Cerebellar cortex (tissue), 1 donor: ENCODE results near the gene SPAST.
"Not testable (repeated sequence)": the region's sequence is repeated elsewhere in the genome, so short reads cannot be mapped to it uniquely, and the experiment has no call there.

Source experiments
- DNase-seq: peaks from one replicate; pipeline ENCODE4 v3.0.0-alpha.2; 2015; ENCODE audit warnings: low spot score

The SPAST gene, protein sequence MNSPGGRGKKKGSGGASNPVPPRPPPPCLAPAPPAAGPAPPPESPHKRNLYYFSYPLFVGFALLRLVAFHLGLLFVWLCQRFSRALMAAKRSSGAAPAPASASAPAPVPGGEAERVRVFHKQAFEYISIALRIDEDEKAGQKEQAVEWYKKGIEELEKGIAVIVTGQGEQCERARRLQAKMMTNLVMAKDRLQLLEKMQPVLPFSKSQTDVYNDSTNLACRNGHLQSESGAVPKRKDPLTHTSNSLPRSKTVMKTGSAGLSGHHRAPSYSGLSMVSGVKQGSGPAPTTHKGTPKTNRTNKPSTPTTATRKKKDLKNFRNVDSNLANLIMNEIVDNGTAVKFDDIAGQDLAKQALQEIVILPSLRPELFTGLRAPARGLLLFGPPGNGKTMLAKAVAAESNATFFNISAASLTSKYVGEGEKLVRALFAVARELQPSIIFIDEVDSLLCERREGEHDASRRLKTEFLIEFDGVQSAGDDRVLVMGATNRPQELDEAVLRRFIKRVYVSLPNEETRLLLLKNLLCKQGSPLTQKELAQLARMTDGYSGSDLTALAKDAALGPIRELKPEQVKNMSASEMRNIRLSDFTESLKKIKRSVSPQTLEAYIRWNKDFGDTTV

GRCh38 chr2:32063310-32064020, at the start of gene SPAST:
Gene SPAST, plus strand, starts transcription at chr2:32063556. Its CDS starts 276 bp downstream, at chr2:32063832.
- peak; percentile 98 for DNase-seq

DNA sequence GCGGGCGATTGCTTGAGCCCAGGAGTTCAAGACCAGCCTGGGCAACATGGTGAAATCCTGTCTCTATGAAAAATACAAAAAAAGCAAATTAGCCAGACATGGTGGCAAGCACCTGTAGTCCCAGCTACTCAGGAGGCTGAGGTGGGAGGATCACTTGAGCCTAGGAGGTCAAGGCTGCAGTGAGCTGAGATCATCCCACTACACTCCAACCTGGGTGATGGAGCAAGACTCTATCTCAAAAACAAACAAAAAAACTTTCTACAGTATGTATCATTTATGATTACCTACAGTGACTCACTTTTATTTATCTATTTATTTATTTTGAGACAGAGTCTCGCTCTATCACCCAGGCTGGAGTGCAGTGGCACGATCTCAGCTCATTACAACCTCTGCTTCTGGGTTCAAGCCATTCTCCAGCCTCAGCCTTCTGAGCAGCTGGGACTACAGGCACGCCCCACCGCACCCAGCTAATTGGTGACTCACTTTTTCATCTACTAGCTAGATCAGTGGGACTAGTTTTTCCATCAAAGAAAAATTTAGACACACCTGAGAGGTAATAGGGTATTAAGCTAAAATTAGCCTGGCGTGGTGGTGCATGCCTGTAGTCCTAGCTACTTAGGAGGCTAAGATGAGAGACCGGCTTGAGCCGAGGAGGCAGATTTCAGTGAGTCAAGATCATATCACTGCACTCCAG, 44.4 kb upstream of the SPAST start:
- not testable (repeated sequence) for DNase-seq

GRCh38 chr2:32034198-32034887, 29.0 kb upstream of the SPAST start:
- not testable (repeated sequence) for DNase-seq

DNA sequence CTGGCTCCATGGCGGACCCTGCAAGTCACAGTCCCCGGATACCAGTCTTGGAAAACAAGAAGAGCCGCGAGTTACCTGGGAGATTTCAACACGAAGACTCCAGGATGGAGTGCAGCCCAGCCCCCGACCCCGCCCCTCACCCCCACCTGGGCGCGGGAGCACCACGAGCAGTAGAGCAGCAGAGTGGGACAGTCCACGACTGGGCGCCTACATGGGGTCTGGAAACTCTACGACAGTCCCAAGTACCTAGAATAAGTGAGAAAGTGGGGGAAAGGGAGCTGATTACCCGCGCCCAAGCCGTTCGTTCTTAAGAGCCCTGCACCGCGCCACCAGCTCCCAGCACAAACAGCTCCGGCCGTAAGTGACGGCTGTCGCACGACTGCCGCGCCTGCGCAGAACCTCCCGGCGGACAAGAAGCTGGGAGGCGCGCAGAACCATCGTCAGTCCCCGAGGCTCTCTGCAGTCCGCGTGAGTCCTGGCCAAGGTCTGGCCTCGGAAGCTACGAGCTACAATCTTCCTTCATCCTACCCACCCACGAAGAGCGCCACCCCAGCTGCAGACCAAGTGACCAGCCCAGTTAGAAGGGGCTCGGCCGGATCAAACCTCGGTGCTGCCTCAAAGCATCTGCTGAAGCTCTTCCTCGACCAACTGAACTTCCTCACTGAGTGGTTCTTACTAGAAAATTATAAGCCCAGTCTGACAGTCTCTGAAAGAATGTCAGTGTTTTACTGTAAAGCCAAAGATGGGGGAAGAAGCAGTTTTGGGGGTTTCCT, 23.7 kb upstream of the SPAST start, which contains the start of gene DPY30:
Gene DPY30 (minus strand): TSS at position 359 of the 773 bp plus-strand sequence. CDS start 349 bp downstream, at position 10.
- DNase-seq: peak; percentile 96

GRCh38 chr2:32043561-32043960, 19.8 kb upstream of the SPAST start:
- no peak for DNase-seq

GRCh38 chr2:32051836-32052439, 11.4 kb upstream of the SPAST start:
- DNase-seq: no peak

DNA sequence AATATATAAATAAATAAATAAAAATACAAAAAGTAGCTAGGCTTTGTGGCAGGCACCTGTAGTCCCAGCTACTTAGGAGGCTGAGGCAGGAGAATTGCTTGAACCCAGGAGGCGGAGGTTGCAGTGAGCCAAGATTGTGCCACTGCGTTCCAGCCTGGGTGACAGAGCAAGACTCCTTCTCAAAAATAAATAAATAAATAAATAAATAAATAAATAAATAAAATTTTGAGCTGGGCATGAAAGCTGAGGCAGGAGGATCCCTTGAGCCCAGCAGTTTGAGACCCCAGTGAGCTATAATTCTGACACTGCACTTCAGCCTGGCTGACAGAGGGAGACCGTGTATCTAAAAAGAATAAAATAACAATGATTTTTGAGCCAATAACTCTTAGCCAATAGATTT, 8.8 kb upstream of the SPAST start:
- not testable (repeated sequence) for DNase-seq

DNA sequence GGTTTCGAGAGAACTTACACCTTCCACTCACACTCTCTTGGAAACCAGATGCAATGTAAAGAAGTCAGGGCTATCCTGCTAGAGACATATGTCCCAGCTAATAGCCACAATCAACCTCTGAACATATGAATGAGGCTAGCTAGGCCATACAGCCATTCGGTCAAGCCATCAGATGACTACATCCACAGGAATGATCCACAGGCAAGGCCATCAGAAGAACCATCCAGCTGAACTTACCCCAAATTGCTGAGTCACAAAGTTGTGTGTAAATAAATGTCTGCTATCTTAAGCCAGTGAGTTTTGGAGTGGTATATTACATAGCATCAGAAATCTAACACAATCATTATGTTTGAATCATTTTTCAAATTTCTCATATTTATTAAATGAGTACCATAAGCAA, 5.2 kb upstream of the SPAST start:
- DNase-seq: no peak

DNA sequence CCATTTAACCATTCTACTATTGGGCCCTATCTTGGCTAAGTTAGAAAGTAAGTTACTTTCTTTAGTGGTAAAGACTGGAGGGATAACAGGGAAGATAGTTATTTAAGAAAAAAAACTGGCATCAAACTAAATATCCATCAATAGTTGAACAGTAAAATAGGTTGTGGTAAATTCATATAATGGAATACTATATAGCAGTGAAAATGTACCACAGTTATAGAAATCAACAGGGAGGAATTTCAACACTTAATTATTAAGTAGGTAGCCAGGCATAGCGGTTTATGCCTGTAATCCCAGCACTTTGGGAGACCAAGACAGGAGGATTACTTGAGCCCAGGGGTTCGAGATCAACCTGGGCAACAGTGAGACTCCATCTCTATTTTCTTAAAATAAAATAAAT, 3.1 kb upstream of the SPAST start:
- no peak for DNase-seq

- DNase-seq: no peak
These were observed 1.9 kb upstream of the SPAST start for GRCh38 chr2:32061430-32061829.

GRCh38 chr2:32061973-32062861, 1.1 kb upstream of the SPAST start:
- DNase-seq: peak; percentile 73

- DNase-seq: peak; percentile 42
These were observed 755 bp downstream of the SPAST start for GRCh38 chr2:32064021-32064601.

- no peak for DNase-seq
These were observed 1.4 kb downstream of the SPAST start for GRCh38 chr2:32064713-32065112.

- DNase-seq: no peak
These were observed 4.2 kb downstream of the SPAST start for GRCh38 chr2:32067549-32067948.

DNA sequence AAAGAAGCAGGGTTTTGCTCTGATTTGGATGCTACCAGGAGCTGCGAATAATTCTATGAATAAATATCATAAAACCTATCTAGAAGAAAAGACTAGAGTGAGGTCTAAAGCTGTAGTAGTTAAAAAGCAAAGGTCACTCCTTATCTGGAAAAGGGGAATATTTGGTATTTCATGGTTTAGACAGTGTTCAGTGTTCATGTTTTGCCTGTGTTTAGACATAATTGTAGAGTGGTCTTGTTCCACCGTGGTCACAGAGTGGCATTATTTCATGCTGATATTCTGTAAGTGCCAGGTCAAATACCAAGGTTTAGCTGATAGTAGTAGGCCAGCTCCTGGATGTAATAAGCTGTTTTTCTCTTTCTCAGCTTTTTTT, 10.8 kb downstream of the SPAST start:
- no peak for DNase-seq

- DNase-seq: no peak
These were observed 32.3 kb downstream of the SPAST start for GRCh38 chr2:32095671-32096070.

DNA sequence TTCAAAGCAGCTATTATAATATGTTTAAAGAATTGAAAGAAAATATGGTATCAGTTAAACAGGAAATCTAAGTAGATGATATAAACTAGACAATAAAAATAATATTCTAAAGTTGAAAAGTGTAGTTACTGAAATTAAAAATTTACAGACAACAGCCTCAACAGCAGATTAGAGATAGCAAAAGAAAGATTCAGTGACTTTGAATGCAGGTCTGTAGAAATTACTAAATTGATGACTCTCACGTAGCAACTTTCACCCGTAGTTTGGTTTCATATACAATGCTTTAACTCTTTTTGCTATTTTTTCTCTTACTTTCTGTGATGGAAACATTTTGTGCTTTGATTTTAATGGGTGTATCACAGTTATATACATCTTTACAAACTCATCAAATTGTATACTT, 44.8 kb downstream of the SPAST start:
- DNase-seq: no peak

GRCh38 chr2:32118055-32118454, 54.7 kb downstream of the SPAST start:
- DNase-seq: no peak

- DNase-seq: no peak
These were observed 55.8 kb downstream of the SPAST start for GRCh38 chr2:32119161-32119560.
